H1 (cell line): Measurements from ENCODE around the gene OOSP3. TPM values are rescaled to one million over a fixed set of nuclear protein-coding genes. Genes with fewer than 3 reads are reported as not detected.

Experiments used
- SIN3A ChIP-seq, 2 experiments: IDR thresholded peaks in 1 of 2; conservative IDR thresholded peaks in 1 of 2; 2 replicates each; pipeline ENCODE4 v1.6.1; 2011 to 2012; ENCODE audit warnings: low read length in 2 of 2, improper control_type of control experiment in 1 of 2, low read depth in 1 of 2, mild to moderate bottlenecking in 1 of 2
- TAF1 ChIP-seq: IDR thresholded peaks from 2 replicates; pipeline ENCODE4 v1.6.1; 2011; ENCODE audit warnings: mild to moderate bottlenecking, low read depth, low read length
- TBP ChIP-seq: IDR thresholded peaks from 2 replicates; pipeline ENCODE4 v1.6.1; 2011; ENCODE audit warnings: low read depth, low read length, improper control_type of control experiment
- polyA plus RNA-seq, 7 experiments: library from polyadenylated mRNA; depleted of rRNA in 3 of 7; stranded (reverse) in 5 of 7; unstranded in 2 of 7; fragments of >200 nt in 5 of 7; fragments of 200-250 nt in 2 of 7; gene quantifications; 1 replicate in 5 of 7; 2 replicates in 1 of 7; 4 replicates in 1 of 7; pipeline versions ENCODE4 v1.2.1 to v1.2.3, GENCODE V29; 2011 to 2013; ENCODE audit warnings: missing spikeins in 2 of 7, mixed read lengths in 2 of 7
- total RNA-seq: library from RNA; stranded (reverse); fragmentation: NEBNext Ultra II Directional; extraction: Animal tissue kit (Norgen Biotek cat#: 25700); gene quantifications from 2 replicates; pipeline ENCODE4 v1.2.1, GENCODE V29; 2021

Gene OOSP3
- total and polyA plus RNA-seq, 2 of the 8 experiments (the other 6 are each of a cell fraction or from before 2014, with no cell fraction given) = not detected

DNA sequence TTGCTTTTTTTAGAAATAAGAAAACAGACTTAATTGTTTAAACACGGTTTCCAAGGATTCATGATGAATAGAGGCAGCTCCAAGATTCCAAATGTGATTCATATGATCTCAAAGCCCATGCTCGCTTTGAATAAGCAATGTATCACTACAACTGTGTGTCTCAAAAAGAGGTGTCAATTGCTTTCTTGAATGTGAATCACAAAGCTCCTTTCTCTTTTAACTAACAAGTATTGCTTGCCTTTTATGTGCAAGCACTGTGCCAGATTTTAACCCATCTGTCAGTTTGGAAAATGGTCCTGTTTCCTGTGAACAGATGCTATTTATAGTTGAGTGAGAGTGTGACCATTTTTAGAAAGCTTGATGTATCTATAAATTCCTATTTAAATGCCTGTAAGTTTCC, 66.1 kb downstream of the OOSP3 start (continued):
- TF ChIP-seq TAF1 (no peak), SIN3A (conservative IDR thresholded peaks at IDR 0.05 in 1 of 2, IDR thresholded peaks at IDR 0.05 in 1 of 2; ENCODE audit: low read depth in 1 of 2, low read length in 2 of 2) (no peak), TBP (no peak)

Other genes with a start within 250 kb of the OOSP3 start
- 33.4 and 33.9 TPM in 2 replicates for gene PATL1, start 209.7 kb upstream of the OOSP3 start, total RNA-seq
- gene PATL1, start 209.7 kb upstream of the OOSP3 start, polyA plus RNA-seq (2011; rRNA removed) = 23.1 and 30.4 TPM in 2 replicates
- not detected in 2 replicates for gene OR10V1, start 164.9 kb upstream of the OOSP3 start, total RNA-seq
- not detected in 2 replicates for gene OR10V1, start 164.9 kb upstream of the OOSP3 start, polyA plus RNA-seq (2011; rRNA removed)
- 56.1 and 56.2 TPM in 2 replicates for gene STX3, start 123.4 kb upstream of the OOSP3 start, total RNA-seq
- gene STX3, start 123.4 kb upstream of the OOSP3 start, polyA plus RNA-seq (2011; rRNA removed) = 43.0 and 50.5 TPM in 2 replicates
- 76.8 and 79.8 TPM in 2 replicates for gene MRPL16, start 68.0 kb upstream of the OOSP3 start, total RNA-seq
- gene MRPL16, start 68.0 kb upstream of the OOSP3 start, polyA plus RNA-seq (2011; rRNA removed) = 69.2 and 72.3 TPM in 2 replicates
- not detected in 2 replicates for gene CBLIF, start 33.3 kb upstream of the OOSP3 start, total RNA-seq
- gene CBLIF, start 33.3 kb upstream of the OOSP3 start, polyA plus RNA-seq (2011; rRNA removed) = not detected in 2 replicates
- gene TCN1, start 12.3 kb upstream of the OOSP3 start, total RNA-seq = not detected in 2 replicates
- not detected in 2 replicates for gene TCN1, start 12.3 kb upstream of the OOSP3 start, polyA plus RNA-seq (2011; rRNA removed)
- gene OOSP1, start 59.6 kb downstream of the OOSP3 start, total RNA-seq = not detected in 2 replicates
- gene OOSP1, start 59.6 kb downstream of the OOSP3 start, polyA plus RNA-seq (2011; rRNA removed) = not detected in 2 replicates
- gene OOSP4A, start 85.3 kb downstream of the OOSP3 start, total RNA-seq = not detected in 2 replicates
- not detected in 2 replicates for gene OOSP4A, start 85.3 kb downstream of the OOSP3 start, polyA plus RNA-seq (2011; rRNA removed)
- not detected in 2 replicates for gene OOSP4B, start 138.4 kb downstream of the OOSP3 start, total RNA-seq
- not detected in 2 replicates for gene OOSP4B, start 138.4 kb downstream of the OOSP3 start, polyA plus RNA-seq (2011; rRNA removed)
- gene OOSP2, start 161.6 kb downstream of the OOSP3 start, total RNA-seq = not detected in 2 replicates
- gene OOSP2, start 161.6 kb downstream of the OOSP3 start, polyA plus RNA-seq (2011; rRNA removed) = not detected in 2 replicates
- gene MS4A3, start 177.9 kb downstream of the OOSP3 start, total RNA-seq = not detected in 2 replicates
- not detected in 2 replicates for gene MS4A3, start 177.9 kb downstream of the OOSP3 start, polyA plus RNA-seq (2011; rRNA removed)
- gene MS4A2, start 209.9 kb downstream of the OOSP3 start, total RNA-seq = not detected in 2 replicates
- not detected in 2 replicates for gene MS4A2, start 209.9 kb downstream of the OOSP3 start, polyA plus RNA-seq (2011; rRNA removed)